GM18868 (cell line): ENCODE data around the gene P2RX3.
"Not testable (repeated sequence)": the region's sequence is repeated elsewhere in the genome, so short reads cannot be mapped to it uniquely, and the experiment has no call there.

ENCODE experiments used
- ATAC-seq: cut with Tn5 transposase; IDR thresholded peaks from one replicate; pipeline ENCODE4 v1.9.1; 2021; ENCODE audit warnings: mild to moderate bottlenecking, moderate library complexity; ENCODE audit not compliant: unreplicated experiment

The P2RX3 gene

DNA sequence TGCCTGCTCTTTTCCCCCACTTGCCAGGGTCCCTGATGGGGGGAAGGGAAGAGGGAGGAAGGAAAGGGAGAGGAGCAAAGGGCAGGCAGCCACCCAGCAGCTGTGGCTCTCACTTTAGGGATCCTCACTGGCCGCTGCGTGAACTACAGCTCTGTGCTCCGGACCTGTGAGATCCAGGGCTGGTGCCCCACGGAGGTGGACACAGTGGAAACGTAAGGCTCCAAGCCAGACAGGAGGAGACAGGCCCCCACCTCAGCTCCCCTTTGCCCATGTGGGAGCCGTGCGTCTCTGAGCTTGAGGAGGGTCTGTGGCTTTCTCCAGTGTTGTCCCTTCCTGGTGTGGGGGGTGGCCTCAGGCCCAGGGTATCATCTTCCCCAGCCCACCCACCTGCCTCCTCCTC, 9.9 kb downstream of the P2RX3 start:
- no peak for ATAC-seq

DNA sequence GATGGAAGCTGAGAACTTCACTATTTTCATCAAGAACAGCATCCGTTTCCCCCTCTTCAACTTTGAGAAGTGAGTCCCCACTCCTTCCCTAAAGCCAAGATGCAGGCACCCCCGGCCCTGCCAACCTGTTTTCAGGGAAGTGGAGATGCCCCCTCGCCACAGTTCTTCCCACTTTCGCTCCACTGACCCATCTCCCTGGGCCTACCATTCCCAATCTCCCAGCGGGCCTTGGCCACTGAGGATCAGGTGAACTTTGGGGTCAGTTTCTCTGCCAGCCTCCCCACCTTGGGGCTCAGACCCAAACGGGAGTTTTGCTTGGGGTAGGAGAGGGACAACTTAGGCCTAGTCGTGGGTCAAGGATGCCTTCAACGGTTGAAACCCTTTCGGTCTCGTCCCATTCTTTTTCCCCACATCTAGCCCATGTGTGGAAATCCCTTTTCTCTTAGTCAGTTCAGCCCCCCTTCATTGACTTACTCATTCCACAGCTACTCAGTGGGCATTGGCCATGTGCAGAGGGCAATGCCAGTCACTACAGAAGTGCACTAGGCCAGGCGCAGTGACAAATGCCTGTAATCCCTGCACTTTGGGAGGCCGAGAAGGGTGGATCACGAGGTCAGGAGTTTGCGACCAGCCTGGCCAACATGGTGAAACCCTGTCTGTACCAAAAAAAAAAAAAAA, 10.6 kb downstream of the P2RX3 start:
- ATAC-seq = no peak

DNA sequence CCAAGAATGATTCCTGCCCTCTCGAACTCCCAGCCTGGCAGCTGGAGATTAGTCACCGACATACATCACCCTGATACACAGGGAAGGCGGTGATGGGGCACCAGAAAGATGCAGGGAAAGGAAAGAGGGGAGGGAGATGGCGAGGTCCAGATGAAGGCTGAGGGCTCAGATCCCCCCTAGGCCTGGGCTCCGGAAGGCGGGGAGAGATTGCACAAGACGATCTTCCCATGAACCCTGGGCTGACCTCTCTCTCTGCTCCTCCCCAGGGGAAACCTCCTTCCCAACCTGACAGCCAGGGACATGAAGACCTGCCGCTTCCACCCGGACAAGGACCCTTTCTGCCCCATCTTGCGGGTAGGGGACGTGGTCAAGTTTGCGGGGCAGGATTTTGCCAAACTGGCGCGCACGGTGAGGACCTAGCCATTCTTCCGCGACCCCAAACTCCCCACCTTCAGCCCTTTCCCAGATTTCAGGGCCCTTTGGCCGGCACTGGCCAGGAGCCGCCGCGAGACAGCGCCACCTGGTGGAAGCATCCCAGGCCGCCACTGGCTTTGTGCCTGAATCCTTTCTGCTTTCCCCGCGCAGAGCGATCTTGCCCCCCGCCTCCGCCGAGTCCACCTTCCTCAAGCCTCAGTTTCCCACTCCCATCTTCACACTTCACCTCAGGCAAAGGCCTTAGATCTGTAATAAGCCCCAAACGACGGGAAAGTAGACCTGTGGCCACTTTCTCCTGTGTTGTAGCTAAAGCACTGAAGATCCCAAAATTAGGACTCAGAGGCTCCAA, 11.5 kb downstream of the P2RX3 start:
- no peak for ATAC-seq

DNA sequence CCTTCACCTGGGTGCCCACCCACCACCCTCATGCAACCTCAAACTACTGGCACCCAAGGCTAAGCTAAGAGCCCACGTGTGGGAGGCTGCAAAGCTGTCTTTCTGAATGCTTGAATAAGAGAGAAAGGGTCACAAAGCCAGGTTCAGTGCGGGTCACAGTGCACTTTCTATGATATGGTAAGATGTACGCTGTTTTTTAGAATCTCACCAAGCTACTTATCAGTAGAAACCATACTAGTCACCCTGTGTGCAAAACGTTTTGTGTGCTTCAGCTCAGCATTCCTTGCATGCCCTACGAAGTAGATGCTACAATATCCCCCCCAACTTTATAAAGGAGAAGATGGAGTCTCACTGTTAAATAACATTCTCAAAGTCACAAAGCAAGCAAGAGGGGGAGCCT, 14.9 kb downstream of the P2RX3 start:
- no peak for ATAC-seq

DNA sequence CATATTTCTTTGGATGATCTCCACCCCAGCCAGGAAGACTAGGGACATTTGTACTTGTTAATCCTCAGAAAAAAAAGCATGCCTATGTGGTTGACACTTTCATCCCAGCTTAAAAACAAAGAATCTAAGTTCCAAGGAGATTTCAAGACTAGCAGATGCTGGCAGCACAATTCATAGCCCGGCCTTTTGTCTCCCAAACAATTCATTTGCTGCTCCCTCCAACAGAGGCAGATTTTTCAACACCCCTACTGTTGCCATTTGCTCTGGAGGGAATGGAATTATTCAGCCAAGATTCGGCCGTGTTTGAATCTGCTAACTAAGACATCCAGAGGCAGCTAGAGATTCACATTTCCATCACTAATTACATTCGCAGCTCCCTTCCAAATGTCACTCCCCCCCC, 15.3 kb downstream of the P2RX3 start:
- no peak for ATAC-seq

DNA sequence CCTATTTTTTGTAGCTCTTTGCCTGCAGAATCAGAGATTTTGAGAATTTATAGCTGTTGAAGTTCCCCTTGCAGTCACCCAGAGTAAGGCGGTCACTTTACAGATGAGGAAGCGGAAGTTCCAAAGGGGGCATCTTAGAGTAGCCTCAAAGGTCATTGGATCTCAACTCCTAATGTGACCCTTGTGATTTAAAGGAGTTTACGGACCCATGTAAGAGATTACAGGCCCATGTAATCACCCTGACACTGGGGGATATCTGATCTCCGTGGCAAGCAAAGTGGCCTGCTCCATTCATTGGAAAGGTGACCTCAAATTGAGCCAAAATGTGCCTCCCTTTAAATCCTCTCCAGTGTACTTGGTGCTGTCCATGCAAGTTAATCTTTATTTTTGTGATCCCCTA, 15.7 kb downstream of the P2RX3 start:
- ATAC-seq = no peak

DNA sequence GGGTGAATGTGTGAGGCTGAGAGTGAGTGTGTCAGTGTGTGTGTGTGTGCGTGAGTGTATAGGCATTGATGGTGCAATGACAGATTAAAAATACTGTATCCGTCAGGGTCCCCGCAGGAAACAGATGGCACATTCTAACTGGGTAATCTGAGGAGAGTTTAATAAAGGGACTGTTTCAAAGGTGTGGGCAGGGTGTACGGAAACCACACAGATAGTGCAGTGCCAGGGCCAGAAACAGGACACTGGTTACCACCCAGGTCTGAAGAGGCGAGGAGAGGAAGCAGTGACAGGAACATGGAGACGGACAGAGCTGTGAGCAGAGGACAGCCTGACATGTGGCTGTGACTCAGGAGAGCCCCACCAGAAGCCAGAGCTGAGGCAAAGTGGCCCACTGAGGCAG, 16.5 kb downstream of the P2RX3 start:
- ATAC-seq = no peak

DNA sequence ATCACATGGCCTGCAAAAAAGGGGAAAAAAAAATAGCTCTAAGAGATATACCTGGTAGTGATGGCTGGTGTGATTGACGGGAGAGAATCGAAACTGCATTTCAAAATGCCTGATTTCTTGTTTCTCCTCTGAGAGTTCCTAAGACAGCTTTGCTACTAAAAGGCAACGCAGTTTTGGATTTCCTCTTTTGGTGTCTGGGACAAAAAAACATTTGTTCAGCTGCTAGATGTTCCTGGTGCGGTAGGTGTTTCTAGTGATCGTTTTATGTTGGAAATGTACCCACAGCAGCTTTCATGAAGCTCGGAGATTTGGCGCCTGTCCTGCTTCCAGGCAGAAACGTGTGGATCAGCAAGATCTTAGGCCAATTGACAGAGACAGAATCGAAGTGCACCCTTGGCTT, 18.1 kb downstream of the P2RX3 start:
- ATAC-seq = no peak

DNA sequence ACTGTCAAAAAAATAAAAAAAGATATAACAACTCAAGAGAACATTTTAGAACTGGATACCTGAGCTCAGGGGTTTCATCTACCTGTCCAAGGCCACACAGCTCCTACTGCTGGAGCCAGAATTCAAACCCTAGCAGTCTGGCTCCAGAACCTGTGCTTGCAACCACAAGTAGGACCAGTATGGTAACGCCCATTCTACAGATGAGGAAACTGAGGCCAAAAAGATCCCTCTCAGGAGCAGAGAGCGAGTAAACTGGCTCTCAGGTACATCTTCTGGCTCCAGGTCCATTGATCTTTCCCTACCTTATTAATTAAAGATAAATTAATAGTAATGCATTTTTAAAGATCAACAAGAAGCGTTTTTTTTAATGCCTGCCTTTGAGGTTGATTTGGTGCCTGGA, 19.2 kb downstream of the P2RX3 start:
- ATAC-seq = no peak

DNA sequence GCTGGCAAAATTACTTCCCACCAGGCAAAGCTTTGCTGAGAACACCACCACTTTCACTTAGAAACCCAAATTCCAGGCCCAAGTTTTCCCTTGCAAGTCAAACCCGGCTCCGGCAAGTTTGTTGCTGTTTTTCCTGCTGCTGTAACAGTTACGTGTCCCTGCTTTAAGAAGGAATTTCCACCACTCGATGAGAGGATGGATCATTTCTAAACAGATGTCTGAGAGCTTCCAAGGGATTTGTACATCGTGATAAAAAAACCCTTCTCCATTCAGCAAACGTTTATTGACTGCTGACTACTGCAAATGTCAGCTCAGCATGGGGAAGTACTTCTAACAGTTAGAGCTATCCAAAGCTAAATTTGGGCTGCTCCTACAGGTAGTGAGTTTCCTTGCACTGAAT, 19.7 kb downstream of the P2RX3 start:
- ATAC-seq = no peak

DNA sequence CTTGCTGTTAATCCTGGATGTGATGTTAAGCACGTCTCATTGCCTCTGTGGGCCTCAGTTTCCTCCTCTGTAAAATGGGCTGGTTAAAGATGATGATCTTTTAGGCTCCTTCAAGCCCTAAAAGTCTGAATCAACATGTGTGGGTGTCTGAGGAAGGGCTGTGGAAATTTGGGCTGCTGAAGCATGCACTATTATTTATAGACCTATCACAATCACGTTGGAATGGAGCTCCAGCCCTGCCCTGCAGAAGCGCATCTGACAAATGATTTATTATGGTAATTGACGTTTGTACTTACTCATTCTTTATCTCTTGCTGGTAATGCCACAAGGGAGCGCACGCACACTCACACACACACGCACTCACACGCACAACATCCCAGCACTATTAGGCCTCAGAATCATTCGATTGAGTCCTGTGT, 20.4 kb downstream of the P2RX3 start:
- no peak for ATAC-seq

DNA sequence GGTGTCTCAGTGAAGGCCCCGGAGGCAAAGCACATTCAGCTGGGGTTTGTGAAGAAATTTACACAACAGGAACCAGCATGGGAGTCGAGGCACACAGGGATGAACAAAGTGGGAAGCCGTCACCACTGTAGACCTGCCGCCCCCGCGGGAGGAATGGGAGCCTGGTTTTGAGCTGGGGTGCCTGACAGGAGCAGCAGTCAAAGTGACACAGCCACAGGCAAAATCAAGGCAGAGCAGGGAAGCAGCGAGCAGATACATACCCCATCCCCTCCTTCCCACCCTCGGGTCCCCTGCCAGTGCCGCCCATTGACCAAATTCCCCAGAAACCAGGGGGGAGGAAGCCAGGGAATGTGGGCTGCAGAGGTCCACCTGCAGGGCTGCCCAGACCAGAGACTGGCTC, 20.8 kb downstream of the P2RX3 start:
- no peak for ATAC-seq

DNA sequence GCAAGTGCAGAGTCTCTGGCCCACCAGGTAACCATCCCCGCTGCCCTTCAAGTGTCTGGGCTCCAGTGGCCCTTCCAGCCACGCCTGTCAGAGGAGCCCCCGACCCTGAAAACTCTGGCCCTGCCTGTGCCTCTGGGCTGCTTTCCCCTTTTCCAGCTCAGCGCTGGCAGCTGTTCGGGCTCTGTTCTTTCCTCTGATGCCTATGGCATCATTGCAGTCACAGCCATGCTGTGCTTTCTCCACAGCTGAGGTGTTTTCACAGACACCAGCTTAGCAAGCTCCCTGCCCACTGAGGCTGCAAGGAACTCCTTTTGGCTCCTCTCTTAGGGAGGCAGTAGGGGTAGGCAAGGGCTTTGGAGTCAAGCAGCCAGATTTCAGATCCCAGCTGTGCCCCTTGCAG, 21.2 kb downstream of the P2RX3 start:
- no peak for ATAC-seq

DNA sequence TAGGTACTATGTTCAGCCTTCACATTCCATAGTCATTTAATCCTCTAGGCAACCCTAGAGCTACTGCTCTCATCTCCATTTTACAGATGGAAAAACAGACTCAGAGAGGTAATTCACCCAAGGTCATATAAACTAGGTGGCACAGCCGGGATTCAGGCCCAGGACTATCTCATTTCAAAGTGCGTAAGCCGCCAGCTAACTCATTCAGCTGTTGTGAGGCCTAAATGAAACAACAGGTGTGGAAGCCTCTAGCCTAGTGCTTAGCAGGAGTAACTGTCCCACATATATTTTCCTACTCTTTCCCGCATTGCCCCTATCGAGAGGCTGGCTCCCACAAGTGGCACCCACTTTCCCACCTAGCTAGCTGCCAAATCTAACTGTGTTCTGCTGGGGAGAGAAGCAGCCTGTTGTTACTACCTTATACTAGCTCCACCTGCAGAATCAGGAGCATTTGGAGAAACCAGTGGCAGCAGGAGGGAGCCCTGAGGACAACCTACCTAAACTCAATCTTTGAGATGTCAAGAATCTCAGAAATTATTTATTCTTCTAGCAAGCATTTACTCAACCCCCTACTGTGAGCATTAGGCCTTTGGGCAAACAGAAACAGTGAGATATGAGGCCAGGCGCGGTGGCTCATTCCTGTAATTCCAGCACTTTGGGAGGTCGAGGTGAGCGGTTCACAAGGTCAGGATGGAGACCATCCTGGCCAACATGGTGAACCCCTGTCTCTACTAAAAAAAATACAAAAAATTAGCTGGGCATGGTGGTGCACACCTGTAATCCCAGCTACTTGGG, 21.9 kb downstream of the P2RX3 start:
- ATAC-seq = no peak

DNA sequence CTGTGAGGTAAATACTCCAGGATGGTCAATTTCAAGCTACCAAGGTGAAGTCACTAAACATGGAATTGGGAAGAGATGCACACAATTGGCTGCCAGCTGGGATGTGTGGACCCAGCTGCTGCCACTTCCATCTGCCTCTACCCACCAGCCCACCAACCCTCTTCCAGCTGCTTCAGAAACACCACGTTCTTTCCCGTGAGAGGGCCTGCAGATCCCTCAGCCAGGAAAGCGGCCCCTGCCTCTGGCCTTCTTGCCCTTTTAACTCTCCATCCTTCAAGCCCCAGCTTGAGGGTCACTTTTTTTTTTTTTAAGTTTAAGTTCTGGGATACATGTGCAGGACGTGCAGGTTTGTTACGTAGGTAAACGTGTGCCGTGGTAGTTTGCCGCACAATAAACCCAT, 22.8 kb downstream of the P2RX3 start:
- ATAC-seq = no peak

DNA sequence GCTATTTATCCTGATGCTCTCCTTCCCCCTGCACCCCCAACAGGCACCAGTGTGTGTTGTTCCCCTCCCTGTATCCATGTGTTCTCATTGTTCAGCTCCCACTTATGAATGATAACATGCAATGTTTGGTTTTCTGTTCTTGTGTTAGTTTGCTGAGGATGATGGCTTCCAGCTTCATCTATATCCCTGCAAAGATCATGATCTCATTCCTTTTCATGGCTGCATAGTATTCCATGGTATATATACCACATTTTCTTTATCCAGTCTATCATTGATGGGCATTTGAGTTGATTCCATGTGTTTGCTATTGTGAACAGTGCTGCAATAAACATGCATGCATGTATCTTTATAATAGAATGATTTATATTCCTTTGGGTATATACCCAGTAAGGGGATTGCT, 23.3 kb downstream of the P2RX3 start:
- not testable (repeated sequence) for ATAC-seq

DNA sequence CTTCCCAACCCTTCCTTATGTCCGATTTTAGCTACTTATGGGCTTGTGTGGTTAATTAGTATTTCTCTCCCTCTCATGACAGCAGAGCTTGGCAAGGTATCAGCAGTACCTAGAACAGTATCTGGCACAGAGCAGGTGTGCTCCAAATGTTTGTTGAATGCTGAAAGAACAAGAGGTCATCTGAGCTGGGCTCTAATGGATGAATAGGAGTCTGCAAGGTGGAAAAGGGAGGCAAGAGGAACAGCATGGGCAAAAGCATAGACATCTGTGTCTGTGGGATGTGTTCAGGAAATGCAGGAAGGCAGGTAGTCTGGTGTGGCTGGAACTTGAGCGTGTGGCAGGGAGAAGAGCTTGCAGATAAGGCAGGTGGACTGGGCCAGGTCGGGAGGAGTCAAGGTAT, 23.8 kb downstream of the P2RX3 start:
- no peak for ATAC-seq

DNA sequence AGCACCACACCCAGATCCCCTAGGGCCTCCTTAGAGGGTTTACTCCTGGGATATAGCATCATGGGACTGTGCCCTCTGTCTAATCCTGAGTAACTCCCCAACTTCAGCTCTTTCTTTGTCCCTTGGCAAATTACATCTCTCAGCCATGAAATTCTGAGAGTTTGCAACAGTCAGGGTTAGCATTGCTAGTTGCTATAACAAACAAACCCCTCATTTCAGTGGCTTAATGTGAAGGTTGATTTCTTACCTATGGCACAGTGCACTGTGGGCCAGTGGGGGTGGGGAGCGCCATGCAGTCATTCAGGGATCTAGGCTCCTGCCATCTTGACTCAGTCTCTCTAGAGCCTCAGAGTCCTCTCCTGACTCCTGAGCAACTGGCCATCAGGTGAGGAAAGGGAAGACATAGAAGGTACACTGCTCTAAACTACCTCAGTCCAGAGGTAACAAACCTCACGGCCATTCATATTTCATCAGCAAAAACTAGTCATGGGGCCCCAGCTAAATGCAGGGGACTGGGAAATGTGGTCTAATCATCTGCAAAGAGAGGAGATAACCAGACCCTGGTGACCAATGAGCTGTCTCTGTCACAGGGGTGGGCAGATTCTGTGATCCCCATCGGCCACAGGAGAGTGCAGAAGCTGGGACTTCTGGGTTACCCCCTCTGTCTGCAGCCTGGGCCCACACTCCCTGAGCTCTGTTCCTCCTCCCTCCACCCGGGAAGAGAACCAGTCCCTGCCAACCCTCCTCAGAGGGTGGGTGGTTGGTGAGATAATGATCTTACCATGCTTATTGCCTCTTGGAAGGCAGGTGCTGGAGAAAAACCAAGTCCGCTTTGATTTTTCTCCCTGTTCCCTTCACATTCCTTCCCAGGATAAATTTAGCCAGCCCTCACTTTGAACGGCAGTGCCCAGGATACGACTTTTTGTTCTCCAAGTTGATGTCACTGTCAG, 25.3 kb downstream of the P2RX3 start:
- no peak for ATAC-seq

DNA sequence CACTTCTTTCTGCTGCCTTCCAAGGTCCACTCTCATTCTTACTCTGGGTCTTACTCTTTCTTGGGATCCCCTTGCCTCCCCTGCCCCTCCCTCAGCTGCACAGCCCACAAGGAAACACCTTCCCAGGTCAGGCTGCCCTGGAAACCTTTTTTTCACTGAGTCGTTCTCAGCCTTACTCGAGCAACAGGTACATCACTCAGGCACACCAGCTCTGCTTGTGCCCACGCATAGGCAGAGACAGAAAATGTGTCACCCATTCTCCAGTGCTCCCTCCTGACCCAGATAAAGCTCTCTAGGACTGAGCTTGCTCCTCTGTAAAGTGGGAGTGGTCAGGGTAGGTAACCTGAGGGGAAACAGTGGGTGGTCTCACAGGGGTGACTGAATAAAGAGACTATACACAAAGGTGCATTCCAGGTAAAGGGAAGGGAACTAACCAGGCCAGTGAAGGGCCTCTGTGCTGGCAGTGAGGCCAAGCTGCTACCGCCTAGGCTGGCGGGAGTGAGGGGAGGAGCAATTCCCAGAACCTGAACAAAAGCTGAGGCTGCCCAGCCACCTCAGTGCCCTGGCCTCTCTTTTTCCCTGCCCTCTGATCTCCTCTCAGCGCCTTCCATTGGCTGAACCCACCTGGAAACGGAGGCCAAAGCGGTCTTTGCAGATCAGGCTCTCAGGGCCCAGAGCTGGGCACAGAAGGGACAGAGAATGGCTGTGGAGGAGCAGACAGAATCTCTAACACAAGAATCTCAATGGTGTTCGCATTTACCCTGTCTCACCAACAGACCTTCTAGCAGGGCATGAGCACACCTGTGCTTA, 26.9 kb downstream of the P2RX3 start:
- ATAC-seq = no peak
